H1 (cell line): ENCODE data around the gene RPL7A. TPM values are rescaled to one million over a fixed set of nuclear protein-coding genes. Genes with fewer than 3 reads are reported as not detected.

Source experiments
- CTCF ChIA-PET: fragments of 300-600 bp; sonication (Branson Sonifier 250); formaldehyde crosslinking; loops from one replicate; lab custom pipeline; 2021; ENCODE audit not compliant: partially characterized antibody; lab: Charles Lee
- POLR2A ChIA-PET: fragments of 300-600 bp; sonication (Branson Sonifier 250); formaldehyde crosslinking; loops from one replicate; lab custom pipeline; 2021; ENCODE audit warnings: inconsistent platforms; ENCODE audit not compliant: partially characterized antibody; lab: Charles Lee
- DNase-seq, 2 experiments: peaks; one replicate each; pipeline versions ENCODE4 v3.0.0 to v3.0.0-alpha.2; 2010 to 2022; ENCODE audit warnings: low spot score in 2 of 2, low read depth in 1 of 2, mixed read lengths in 1 of 2
- FAIRE-seq: peaks from 2 replicates; lab custom pipeline; 2011; peaks lifted over from hg19 to GRCh38; lab: Jason Lieb, UNC
- H2AFZ ChIP-seq: 2 replicates; pipeline ENCODE4 v1.8.1; 2012; ENCODE audit warnings: low read length, inconsistent platforms
- H2AK5ac ChIP-seq: 2 replicates; pipeline ENCODE4 v1.6.1; 2013; ENCODE audit warnings: low read depth, low read length
- H2BK120ac ChIP-seq: replicated peaks from 2 replicates; pipeline ENCODE3; 2013; ENCODE audit warnings: low read depth, low read length, inconsistent platforms
- H2BK12ac ChIP-seq: 2 replicates; pipeline ENCODE4 v1.6.1; 2013; ENCODE audit warnings: low read depth, low read length
- H2BK15ac ChIP-seq: 2 replicates; pipeline ENCODE4 v1.6.1; 2013; ENCODE audit warnings: low read length
- H2BK20ac ChIP-seq: 2 replicates; pipeline ENCODE4 v1.6.1; 2013; ENCODE audit warnings: low read length
- H2BK5ac ChIP-seq: 2 replicates; pipeline ENCODE4 v1.6.1; 2013; ENCODE audit warnings: low read depth, low read length
- H3K14ac ChIP-seq: 2 replicates; pipeline ENCODE4 v1.6.1; 2013; ENCODE audit warnings: inconsistent platforms; ENCODE audit not compliant: insufficient read length
- H3K18ac ChIP-seq: 2 replicates; pipeline ENCODE4 v1.6.1; 2013; ENCODE audit warnings: low read length; ENCODE audit errors: extremely low read depth
- H3K23ac ChIP-seq: 2 replicates; pipeline ENCODE4 v1.6.1; 2013; ENCODE audit warnings: inconsistent platforms; ENCODE audit not compliant: insufficient read length
- H3K23me2 ChIP-seq: 2 replicates; pipeline ENCODE4 v1.6.1; 2013; ENCODE audit warnings: low read depth, low read length
- H3K27ac ChIP-seq: 2 replicates; pipeline ENCODE4 v1.6.1; 2011; ENCODE audit warnings: low read depth, low read length, inconsistent platforms
- H3K27me3 ChIP-seq, 4 experiments: replicated peaks in 1 of 4; 1 replicate in 1 of 4; 2 replicates in 3 of 4; pipeline versions ENCODE4 v1.6.1 to v1.8.1; 2011 to 2013; ENCODE audit warnings: low read length in 3 of 4, mild to moderate bottlenecking in 3 of 4, inconsistent platforms in 2 of 4, mixed read lengths in 2 of 4, moderate library complexity in 1 of 4; ENCODE audit not compliant: control insufficient read depth in 3 of 4, insufficient read depth in 3 of 4; ENCODE audit errors: extremely low read depth in 1 of 4
- H3K36me3 ChIP-seq, 4 experiments: 2 replicates each; pipeline versions ENCODE4 v1.6.1 to v1.8.1; 2011 to 2013; ENCODE audit warnings: mild to moderate bottlenecking in 4 of 4, low read length in 3 of 4, moderate library complexity in 2 of 4, control low read depth in 1 of 4, inconsistent platforms in 1 of 4; ENCODE audit not compliant: insufficient read depth in 4 of 4, control insufficient read depth in 2 of 4
- H3K4ac ChIP-seq: replicated peaks from 2 replicates; pipeline ENCODE3; 2013; ENCODE audit warnings: low read length, low read depth, mixed read lengths, inconsistent platforms; ENCODE audit not compliant: insufficient read length
- H3K4me1 ChIP-seq, 4 experiments: replicated peaks in 1 of 4; 1 replicate in 1 of 4; 2 replicates in 3 of 4; pipeline versions ENCODE4 v1.6.1 to v1.8.1; 2011 to 2013; ENCODE audit warnings: low read length in 3 of 4, inconsistent platforms in 2 of 4, mixed read lengths in 1 of 4; ENCODE audit not compliant: insufficient read depth in 4 of 4, control insufficient read depth in 3 of 4
- H3K4me2 ChIP-seq, 2 experiments: 2 replicates each; pipeline versions ENCODE4 v1.6.1 to v1.8.1; 2011 to 2013; ENCODE audit warnings: low read depth in 2 of 2, low read length in 2 of 2, control low read depth in 1 of 2, inconsistent platforms in 1 of 2, mild to moderate bottlenecking in 1 of 2; ENCODE audit not compliant: insufficient read depth in 1 of 2
- H3K4me3 ChIP-seq, 4 experiments: fragments of 200-600, 300-600 bp in 1 of 4; sonication (generic), shearing (Covaris generic), sonication (Bioruptor Twin) in 1 of 4; 2 replicates each; pipeline versions ENCODE4 v1.5.1 to v1.8.1; 2011 to 2016; ENCODE audit warnings: low read length in 4 of 4, low read depth in 3 of 4, control low read depth in 2 of 4, inconsistent platforms in 2 of 4, mild to moderate bottlenecking in 2 of 4, mixed read lengths in 1 of 4, moderate library complexity in 1 of 4; ENCODE audit not compliant: insufficient read depth in 2 of 4; ENCODE audit errors: extremely low read depth in 1 of 4
- H3K56ac ChIP-seq: replicated peaks from 2 replicates; pipeline ENCODE3; 2013; ENCODE audit warnings: low read depth, mild to moderate bottlenecking, mixed read lengths, low read length, inconsistent platforms; ENCODE audit not compliant: insufficient read length
- H3K79me1 ChIP-seq: 2 replicates; pipeline ENCODE4 v1.6.1; 2013; ENCODE audit warnings: low read depth, low read length, control low read depth
- H3K79me2 ChIP-seq, 2 experiments: 2 replicates each; pipeline versions ENCODE4 v1.6.1 to v1.8.1; 2012 to 2013; ENCODE audit warnings: low read length in 2 of 2, mild to moderate bottlenecking in 2 of 2, inconsistent platforms in 1 of 2; ENCODE audit not compliant: insufficient read depth in 2 of 2, control insufficient read depth in 1 of 2
- H3K9ac ChIP-seq, 4 experiments: replicated peaks in 1 of 4; 1 replicate in 1 of 4; 2 replicates in 3 of 4; pipeline versions ENCODE4 v1.6.1 to v1.8.1; 2011 to 2013; ENCODE audit warnings: low read depth in 3 of 4, low read length in 3 of 4, control low read depth in 2 of 4, mild to moderate bottlenecking in 2 of 4, moderate library complexity in 2 of 4, inconsistent platforms in 1 of 4; ENCODE audit errors: extremely low read depth in 1 of 4
- H3K9me3 ChIP-seq, 2 experiments: 2 replicates each; pipeline versions ENCODE4 v1.6.1 to v1.8.1; 2012 to 2013; ENCODE audit warnings: mild to moderate bottlenecking in 2 of 2, moderate library complexity in 2 of 2, control low read depth in 1 of 2, inconsistent platforms in 1 of 2, low read depth in 1 of 2, low read length in 1 of 2, mixed read lengths in 1 of 2; ENCODE audit not compliant: insufficient read depth in 2 of 2
- H4K20me1 ChIP-seq, 2 experiments: replicated peaks in 1 of 2; 2 replicates each; pipeline versions ENCODE3 to v1.8.1; 2011 to 2013; ENCODE audit warnings: inconsistent platforms in 2 of 2, low read length in 2 of 2, mild to moderate bottlenecking in 1 of 2; ENCODE audit not compliant: insufficient read depth in 2 of 2, control insufficient read depth in 1 of 2
- H4K5ac ChIP-seq: 2 replicates; pipeline ENCODE4 v1.6.1; 2013; ENCODE audit warnings: low read length, low read depth, mixed read lengths, inconsistent platforms; ENCODE audit not compliant: insufficient read length
- H4K8ac ChIP-seq: 2 replicates; pipeline ENCODE4 v1.8.0; 2013; ENCODE audit warnings: mild to moderate bottlenecking, moderate library complexity, low read length, inconsistent platforms; ENCODE audit not compliant: insufficient read depth; ENCODE audit errors: extremely low read depth
- H4K91ac ChIP-seq: replicated peaks from 2 replicates; pipeline ENCODE3; 2013; ENCODE audit warnings: low read length, mixed read lengths, inconsistent platforms; ENCODE audit not compliant: insufficient read length
- CBX8 ChIP-seq: fragments of 300-800, 300-1000 bp; sonication (generic); IDR thresholded peaks from 2 replicates; pipeline ENCODE4 v1.7.1; 2016; ENCODE audit warnings: low read depth, low read length, borderline replicate concordance
- CREB1 ChIP-seq: IDR thresholded peaks from 2 replicates; pipeline ENCODE4 v1.6.1; 2012; ENCODE audit warnings: inconsistent platforms
- CTBP2 ChIP-seq: IDR thresholded peaks from 2 replicates; pipeline ENCODE4 v1.7.0; 2011; ENCODE audit warnings: borderline replicate concordance, mild to moderate bottlenecking, moderate library complexity, mixed read lengths, low read length; ENCODE audit not compliant: insufficient read depth, insufficient read length
- E2F6 ChIP-seq: IDR thresholded peaks from 2 replicates; pipeline ENCODE4 v1.6.1; 2012; ENCODE audit warnings: inconsistent platforms
- GTF2F1 ChIP-seq: IDR thresholded peaks from 2 replicates; pipeline ENCODE4 v1.6.1; 2012; ENCODE audit warnings: low read depth, low read length, improper control_type of control experiment, borderline replicate concordance
- KDM5A ChIP-seq: fragments of 200-600 bp; IDR thresholded peaks from 2 replicates; pipeline ENCODE4 v1.7.1; 2012; ENCODE audit warnings: mild to moderate bottlenecking, low read length, inconsistent platforms, mixed read lengths
- MAX ChIP-seq: IDR thresholded peaks from 2 replicates; pipeline ENCODE4 v1.6.1; 2012; ENCODE audit warnings: inconsistent platforms
- TCF12 ChIP-seq: IDR thresholded peaks from 2 replicates; pipeline ENCODE4 v1.6.1; 2011; ENCODE audit warnings: low read depth, mild to moderate bottlenecking, low read length
- YY1 ChIP-seq: IDR thresholded peaks from 2 replicates; pipeline ENCODE4 v1.6.1; 2011; ENCODE audit warnings: low read depth, mild to moderate bottlenecking, low read length
- WGBS, 2 experiments: shearing (Covaris generic) in 1 of 2; methylation state at CpG; one replicate each; pipeline versions ENCODE4 v1.1.6 to v1.1.7; 2013 to 2015; ENCODE audit warnings: low lambda C conversion rate in 2 of 2, mixed read lengths in 2 of 2, inconsistent platforms in 1 of 2, low coverage in 1 of 2, missing lambda C conversion rate in 1 of 2; ENCODE audit not compliant: insufficient replicate concordance in 2 of 2, insufficient coverage in 1 of 2, insufficient read length in 1 of 2; ENCODE audit errors: extremely low coverage in 1 of 2, missing lambda C conversion rate in 1 of 2; 5-methylcytosine and 5-hydroxymethylcytosine counted together
- polyA plus RNA-seq, 7 experiments: library from polyadenylated mRNA; depleted of rRNA in 3 of 7; stranded (reverse) in 5 of 7; unstranded in 2 of 7; fragments of >200 nt in 5 of 7; fragments of 200-250 nt in 2 of 7; gene quantifications; 1 replicate in 5 of 7; 2 replicates in 1 of 7; 4 replicates in 1 of 7; pipeline versions ENCODE4 v1.2.1 to v1.2.3, GENCODE V29; 2011 to 2013; ENCODE audit warnings: missing spikeins in 2 of 7, mixed read lengths in 2 of 7
- total RNA-seq: library from RNA; stranded (reverse); fragmentation: NEBNext Ultra II Directional; extraction: Animal tissue kit (Norgen Biotek cat#: 25700); gene quantifications from 2 replicates; pipeline ENCODE4 v1.2.1, GENCODE V29; 2021

The RPL7A gene
- total and polyA plus RNA-seq, 2 of the 8 experiments (the other 6 are each of a cell fraction or from before 2014, with no cell fraction given), result 2,578 to 2,783 TPM

GRCh38 chr9:133374612-133375115 is 26.6 kb downstream of the RPL7A start:
- peak overlapping the region; percentile 65 to 92 (median 80); a peak in 4 of 7 replicates for H3K9ac ChIP-seq
- no peak for TF ChIP-seq KDM5A
- no peak for TF ChIP-seq E2F6
- TF ChIP-seq CTBP2, result no peak
- TF ChIP-seq YY1, result no peak
- no peak for TF ChIP-seq MAX
- no peak for TF ChIP-seq TCF12
- no peak for TF ChIP-seq CREB1
- no peak for TF ChIP-seq GTF2F1
- no peak for TF ChIP-seq CBX8
- H2AFZ ChIP-seq, result no peak overlapping the region
- DNase-seq, result no peak
- no peak for FAIRE-seq
- peaks cover 8% of the 10 kb centered on the region; the same call in 1 of the 2 replicates for H3K23me2 ChIP-seq
- CTCF ChIA-PET, result interaction anchor here (0.7 to 10.1 kb wide), 7 partner anchors 12 to 310 kb away, joined by 3 to 90 read pairs (median 3); partner anchors contain the start of genes SURF1 and SURF2
- H2AK5ac ChIP-seq, result no peak overlapping the region
- H3K4me1 ChIP-seq, result peaks cover 0 to 5% (median 0%) of the 10 kb centered on the region in 4 experiments; a peak in 1 of 7 replicates
- no peak overlapping the region for H2BK20ac ChIP-seq
- H3K4ac ChIP-seq, result no peak overlapping the region
- POLR2A ChIA-PET, result interaction anchor here (1.1 to 19.9 kb wide), 6 partner anchors 9 to 42 kb away, joined by 3 to 461 read pairs (median 6); partner anchors contain the start of genes MED22, RPL7A, SURF1 and SURF2
- H4K20me1 ChIP-seq, result peaks cover 18 to 39% of the 10 kb centered on the region in 2 experiments
- H3K27ac ChIP-seq, result no peak overlapping the region
- no peak overlapping the region for H3K18ac ChIP-seq
- H2BK120ac ChIP-seq, result no peak overlapping the region
- H4K8ac ChIP-seq, result no peak overlapping the region
- peaks cover 0 to 11% (median 6%) of the 10 kb centered on the region in 4 experiments; a peak in 5 of 7 replicates for H3K27me3 ChIP-seq
- H3K79me1 ChIP-seq, result peaks cover 12% of the 10 kb centered on the region; the same call in 1 of the 2 replicates
- no peak overlapping the region for H4K91ac ChIP-seq
- H3K9me3 ChIP-seq, result peaks cover 0 to 4% of the 10 kb centered on the region in 2 experiments; a peak in 2 of 4 replicates
- H2BK5ac ChIP-seq, result no peak overlapping the region
- peaks cover 0 to 13% (median 7%) of the 10 kb centered on the region in 4 experiments; a peak in 4 of 8 replicates for H3K36me3 ChIP-seq
- no peak overlapping the region for H2BK15ac ChIP-seq
- no peak overlapping the region for H2BK12ac ChIP-seq
- no peak overlapping the region for H3K14ac ChIP-seq
- H3K4me3 ChIP-seq, result peak overlapping the region; percentile 70 to 87 (median 74)
- no peak overlapping the region for H3K56ac ChIP-seq
- WGBS, 2 experiments, result 60% methylated on average over 12 of the region's 12 CpGs; no CpG with 5 or more reads in 1 of the 2 experiments
- H3K23ac ChIP-seq, result no peak overlapping the region
- H4K5ac ChIP-seq, result no peak overlapping the region
- H3K4me2 ChIP-seq, result peak overlapping the region; percentile 76 to 77
- H3K79me2 ChIP-seq, result peaks cover 14 to 57% of the 10 kb centered on the region in 2 experiments
